PC-3 (cell line): ENCODE measurements around the gene SENP1. TPM values are rescaled to one million over a fixed set of nuclear protein-coding genes. Genes with fewer than 3 reads are reported as not detected.
A peak's percentile ranks its signal among the peaks of the same experiment; 100 is the strongest.

Experiments
- ATAC-seq: fragments of 200-7000 bp; cut with Tn5 transposase; 2 replicates; pipeline ENCODE4 v1.9.1; 2020; ENCODE audit warnings: mild to moderate bottlenecking, moderate library complexity
- BruUV-seq: library from RNA; stranded (reverse); fragments of 400-500 nt; replicated peaks from 2 replicates; lab custom pipeline; 2021; lab: Mats Ljungman, UMichigan
- CTCF ChIA-PET: fragments of 300-600 bp; sonication (Branson Sonifier 250); formaldehyde crosslinking; loops from one replicate; lab custom pipeline; 2022; ENCODE audit warnings: antibody characterized with exemption; lab: Charles Lee
- POLR2A ChIA-PET: fragments of 300-600 bp; sonication (Branson Sonifier 250); formaldehyde crosslinking; loops from one replicate; lab custom pipeline; 2022; ENCODE audit warnings: antibody characterized with exemption; ENCODE audit not compliant: unreplicated experiment; lab: Charles Lee
- DNase-seq: peaks from one replicate; pipeline ENCODE4 v3.0.0-alpha.2; 2015
- H2AFZ ChIP-seq: fragments of 300-600 bp; sonication (generic); 2 replicates; pipeline ENCODE4 v1.6.0; 2016; ENCODE audit warnings: antibody characterized with exemption, low read length
- H3F3A ChIP-seq: fragments of 300-600 bp; sonication (generic); one replicate; pipeline ENCODE4 v1.6.0; 2017; ENCODE audit warnings: antibody characterized with exemption, low read length, control low read depth, mild to moderate bottlenecking; ENCODE audit not compliant: unreplicated experiment
- H3K27ac ChIP-seq: fragments of 300-600 bp; sonication (generic); 2 replicates; pipeline ENCODE4 v1.5.1; 2016; ENCODE audit warnings: mild to moderate bottlenecking, low read length
- H3K27me3 ChIP-seq: fragments of 300-600 bp; sonication (generic); 2 replicates; pipeline ENCODE4 v1.6.1; 2016; ENCODE audit warnings: low read length, mixed read lengths
- H3K36me3 ChIP-seq: fragments of 300-600 bp; sonication (generic); 2 replicates; pipeline ENCODE4 v1.6.1; 2016; ENCODE audit warnings: low read depth, mixed run types, low read length, mixed read lengths
- H3K4me1 ChIP-seq: fragments of 300-600 bp; sonication (generic); 2 replicates; pipeline ENCODE4 v1.5.1; 2016; ENCODE audit warnings: low read length; ENCODE audit not compliant: insufficient read depth
- H3K4me2 ChIP-seq: fragments of 300-600 bp; sonication (generic); 2 replicates; pipeline ENCODE4 v1.6.0; 2016; ENCODE audit warnings: low read length
- H3K4me3 ChIP-seq: fragments of 300-600 bp; sonication (generic); 2 replicates; pipeline ENCODE4 v1.5.1; 2016; ENCODE audit warnings: mild to moderate bottlenecking, low read length, mixed read lengths
- H3K79me2 ChIP-seq: fragments of 300-600 bp; sonication (generic); 2 replicates; pipeline ENCODE4 v1.6.1; 2017; ENCODE audit warnings: low read length, mixed read lengths
- H3K9ac ChIP-seq: fragments of 300-600 bp; sonication (generic); 2 replicates; pipeline ENCODE4 v1.6.0; 2016; ENCODE audit warnings: mild to moderate bottlenecking, low read length
- H3K9me2 ChIP-seq: fragments of 300-600 bp; sonication (generic); replicated peaks from 2 replicates; pipeline ENCODE4 v1.6.1; 2016; ENCODE audit warnings: mixed run types, low read length, mixed read lengths
- H3K9me3 ChIP-seq: fragments of 300-600 bp; sonication (generic); 2 replicates; pipeline ENCODE4 v1.6.1; 2016; ENCODE audit warnings: low read length, mixed read lengths
- H4K20me1 ChIP-seq: fragments of 300-600 bp; sonication (generic); 2 replicates; pipeline ENCODE4 v1.6.1; 2016; ENCODE audit warnings: low read length, mixed read lengths
- CTCF ChIP-seq: fragments of 300-600 bp; sonication (generic); conservative IDR thresholded peaks from 2 replicates; pipeline ENCODE4 v1.5.1; 2017; ENCODE audit warnings: antibody characterized with exemption, low read depth, mild to moderate bottlenecking, low read length
- EZH2 ChIP-seq: fragments of 300-600 bp; sonication (generic); IDR thresholded peaks from one replicate; pipeline ENCODE4 v1.6.1; 2017; ENCODE audit warnings: antibody characterized with exemption, mild to moderate bottlenecking, low read length; ENCODE audit not compliant: unreplicated experiment
- EZH2phosphoT487 ChIP-seq: fragments of 300-600 bp; sonication (generic); IDR thresholded peaks from 2 replicates; pipeline ENCODE4 v1.6.1; 2018; ENCODE audit warnings: mild to moderate bottlenecking, antibody characterized with exemption, low read length, borderline replicate concordance
- intact Hi-C: fragments of 100-400 bp; cut with micrococcal nuclease; formaldehyde crosslinking; loops from 2 replicates; pipeline ENCODE4 v1.9.0; 2023
- total RNA-seq: library from RNA; depleted of rRNA; stranded (reverse); fragments of >200 nt; gene quantifications from 2 replicates; pipeline ENCODE4 v1.2.3, GENCODE V29; 2014

SENP1 gene
- total RNA-seq, 1 experiment from 2014 or later, result 20.9 TPM

- BruUV-seq, result no TSS peak
- POLR2A ChIA-PET, result no interaction called here
- H3K4me1 ChIP-seq, result peaks cover 2% of the 10 kb centered on the region
Measured at GRCh38 chr12:48015954-48016353, 89.9 kb downstream of the SENP1 start.

DNA sequence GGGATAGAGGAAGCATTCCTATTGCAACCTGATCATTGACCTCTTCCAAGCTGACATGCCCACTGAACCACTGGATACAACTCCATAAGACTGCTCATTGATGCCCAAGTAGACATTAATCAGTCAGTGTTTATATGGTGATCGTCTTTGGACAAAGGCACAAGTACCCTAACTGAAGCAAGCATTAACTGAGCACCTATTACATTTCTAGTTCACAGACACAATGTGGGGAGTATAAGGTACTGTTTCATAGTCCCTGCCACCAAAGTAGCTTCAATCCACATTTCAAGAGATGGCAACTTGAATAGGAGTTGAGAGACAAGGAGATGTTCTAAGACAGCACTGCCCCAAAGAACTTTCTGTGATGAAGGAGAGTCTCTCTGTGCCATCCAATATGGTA lies 90.8 kb downstream of the SENP1 start:
- Histone ChIP-seq H3K9me3 (no peaks in the 10 kb centered on the region), H3K27ac (no peak overlapping the region), H3K4me2 (no peak overlapping the region), H3K4me1 (no peaks in the 10 kb centered on the region), H3F3A (no peaks in the 10 kb centered on the region), H3K79me2 (no peaks in the 10 kb centered on the region), H2AFZ (no peak overlapping the region), H3K9me2 (no peaks in the 10 kb centered on the region), H3K36me3 (no peaks in the 10 kb centered on the region), H3K27me3 (no peaks in the 10 kb centered on the region), H4K20me1 (no peaks in the 10 kb centered on the region), H3K4me3 (no peak overlapping the region), H3K9ac (no peak overlapping the region)
- DNase-seq, result no peak
- ATAC-seq, result no peak
- ChIA-PET CTCF (no interaction called here), POLR2A (no interaction called here)
- TF ChIP-seq EZH2, result no peak
- no peak for TF ChIP-seq EZH2phosphoT487
- no peak for TF ChIP-seq CTCF
- intact Hi-C loops, result no loop called here
- BruUV-seq, result no TSS peak

More at GRCh38 chr12:48015954-48016353, 89.9 kb downstream of the SENP1 start:
- DNase-seq (no peak), ATAC-seq (0 out of 2 replicates have a peak, but pooled peaks have one; percentile 37)
- no peaks in the 10 kb centered on the region for H3K9me3 ChIP-seq
- H3K27me3 ChIP-seq, result no peaks in the 10 kb centered on the region
- intact Hi-C loops, result no loop called here
- H3K36me3 ChIP-seq, result no peaks in the 10 kb centered on the region
- H3F3A ChIP-seq, result no peaks in the 10 kb centered on the region
- no peak overlapping the region for H2AFZ ChIP-seq
- H3K9ac ChIP-seq, result no peak overlapping the region
- H3K27ac ChIP-seq, result no peak overlapping the region
- no peak overlapping the region for H3K4me3 ChIP-seq
- no peaks in the 10 kb centered on the region for H4K20me1 ChIP-seq
- H3K4me2 ChIP-seq, result no peak overlapping the region
- TF ChIP-seq CTCF, result no peak
- no peak for TF ChIP-seq EZH2phosphoT487
- no peak for TF ChIP-seq EZH2
- CTCF ChIA-PET, result no interaction called here
- no peaks in the 10 kb centered on the region for H3K79me2 ChIP-seq
- no peaks in the 10 kb centered on the region for H3K9me2 ChIP-seq

DNA sequence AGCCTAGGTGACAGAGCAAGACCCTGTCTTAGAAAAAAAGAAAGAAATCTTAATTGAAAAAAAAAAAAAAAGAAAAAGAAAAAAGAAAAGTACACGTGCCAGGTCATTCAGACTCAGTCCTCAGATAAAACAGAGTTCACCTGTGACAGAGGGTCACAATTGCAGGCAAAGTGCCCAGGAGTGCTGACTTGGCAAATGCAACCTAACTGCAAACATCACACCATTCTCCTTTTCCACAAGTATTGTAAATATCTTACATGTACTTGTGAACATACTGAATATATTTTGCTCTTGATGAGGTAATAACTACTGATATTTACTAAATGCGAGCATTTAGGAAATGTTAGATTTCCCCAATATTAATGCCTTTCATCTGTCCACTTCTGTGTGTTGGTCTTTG lies 92.6 kb downstream of the SENP1 start:
- no peak overlapping the region for H3K27ac ChIP-seq
- no peaks in the 10 kb centered on the region for H3K9me2 ChIP-seq
- no TSS peak for BruUV-seq

More for the DNA sequence above, 92.6 kb downstream of the SENP1 start:
- Histone ChIP-seq H3K4me1 (no peaks in the 10 kb centered on the region), H3K4me3 (no peak overlapping the region), H4K20me1 (no peaks in the 10 kb centered on the region), H3K27me3 (no peaks in the 10 kb centered on the region), H3F3A (no peaks in the 10 kb centered on the region), H3K9me3 (no peaks in the 10 kb centered on the region), H3K9ac (no peak overlapping the region), H3K4me2 (no peak overlapping the region), H3K36me3 (no peaks in the 10 kb centered on the region), H2AFZ (no peak overlapping the region), H3K79me2 (no peaks in the 10 kb centered on the region)
- DNase-seq (no peak), ATAC-seq (no peak)
- intact Hi-C loops, result no loop called here
- TF ChIP-seq CTCF, result no peak
- no peak for TF ChIP-seq EZH2phosphoT487
- TF ChIP-seq EZH2, result no peak
- ChIA-PET CTCF (no interaction called here), POLR2A (no interaction called here)
